NCI-H82 treated with DMSO at 0.1 percent for 48 hours (cell line): ENCODE data around the gene RABGEF1.
"Not testable (repeated sequence)": the region's sequence is repeated elsewhere in the genome, so short reads cannot be mapped to it uniquely, and the experiment has no call there.

Experiments
- DNase-seq: peaks from one replicate; lab custom pipeline; 2025; ENCODE audit not compliant: unreplicated experiment; lab: John Stamatoyannopoulos, UW

Gene RABGEF1

DNA sequence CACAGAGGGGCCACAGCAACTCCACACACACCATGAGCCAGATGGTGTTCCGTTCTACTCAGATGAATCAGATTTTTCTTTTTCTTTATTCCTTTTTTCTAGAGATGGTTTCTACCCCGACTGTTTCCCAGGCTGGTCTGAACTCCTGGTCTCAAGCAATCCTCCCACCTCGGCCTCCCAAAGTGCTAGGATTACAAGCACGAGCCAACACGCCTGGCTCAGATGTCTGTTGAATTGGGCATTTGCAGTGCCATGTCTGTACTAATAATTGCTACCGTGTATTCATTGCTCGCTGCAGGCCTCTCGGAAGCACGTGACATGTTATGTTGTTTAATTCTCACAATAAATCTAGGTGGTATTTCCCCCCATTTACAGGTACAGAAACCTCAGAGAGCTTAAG is 67.2 kb downstream of the RABGEF1 start:
- DNase-seq = no peak

DNA sequence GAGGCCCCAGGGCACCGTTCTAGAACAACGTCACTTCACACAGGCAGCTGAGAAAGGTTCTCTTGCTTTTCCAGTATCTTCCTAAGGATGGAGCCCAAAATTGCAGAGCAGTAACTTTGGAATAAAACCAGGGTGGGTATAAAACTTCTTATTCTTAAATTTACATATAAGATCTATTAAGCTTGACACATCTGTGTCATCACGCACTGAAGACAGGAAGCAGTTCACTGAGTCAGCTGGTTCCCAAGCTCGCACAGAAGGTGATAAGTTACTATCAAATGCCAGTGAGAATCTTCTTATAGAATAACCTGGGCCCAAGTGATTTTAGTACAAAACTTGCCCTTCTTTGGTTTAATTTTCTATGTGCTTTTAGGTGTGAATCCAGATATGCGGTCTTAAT is 70.2 kb downstream of the RABGEF1 start:
- no peak for DNase-seq

DNA sequence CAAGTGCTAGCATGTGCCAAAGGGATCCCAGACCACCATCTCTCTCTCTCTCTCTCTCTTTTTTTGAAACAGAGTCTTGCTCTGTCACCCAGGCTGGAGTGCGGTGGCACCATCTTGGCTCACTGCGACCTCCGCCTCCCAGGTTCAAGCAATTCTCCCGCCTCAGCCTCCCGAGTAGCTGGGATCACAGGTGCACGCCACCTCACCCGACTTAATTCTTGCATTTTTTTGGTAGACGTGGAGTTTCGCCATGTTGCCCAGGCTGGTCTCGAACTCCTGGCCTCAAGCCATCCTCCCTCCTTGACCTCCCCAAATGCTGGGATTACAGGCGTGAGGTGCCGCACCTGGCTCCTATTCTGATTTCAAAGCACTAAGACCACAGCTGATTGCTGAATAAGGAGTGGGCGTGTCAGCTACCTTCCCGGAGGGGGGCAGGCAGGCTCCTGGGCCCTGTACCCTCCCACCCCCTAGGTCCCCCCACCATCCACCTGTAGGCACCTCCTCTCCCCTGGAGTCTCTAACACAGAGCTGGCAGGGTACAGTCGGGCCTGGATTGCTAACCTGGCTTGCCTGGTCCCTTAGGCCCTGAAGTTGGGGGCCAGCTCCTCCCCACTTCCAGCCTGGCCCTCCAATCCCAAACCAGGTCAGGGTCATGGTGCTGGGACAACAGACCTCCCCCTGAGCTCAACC is 74.8 kb downstream of the RABGEF1 start:
- not testable (repeated sequence) for DNase-seq

DNA sequence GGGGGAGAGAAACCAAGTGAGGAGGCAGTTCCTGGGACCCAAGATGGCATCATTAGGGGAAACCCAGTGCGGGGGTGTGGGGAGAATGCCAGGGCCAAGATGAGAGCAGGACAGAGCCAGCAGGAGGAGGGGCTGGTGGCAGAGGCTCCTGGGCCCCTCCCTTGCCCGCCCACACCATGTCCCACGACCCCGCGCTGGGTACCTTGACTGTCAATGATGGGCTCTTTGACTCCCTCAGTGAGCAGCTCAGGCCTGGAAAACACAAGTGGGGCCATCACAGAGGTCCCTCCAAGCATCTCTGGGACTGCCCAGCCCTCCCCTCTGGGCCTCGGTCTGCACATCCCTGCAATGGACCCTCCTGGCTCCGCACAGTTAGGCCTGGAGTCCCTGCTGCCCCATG is 75.4 kb downstream of the RABGEF1 start:
- no peak for DNase-seq

DNA sequence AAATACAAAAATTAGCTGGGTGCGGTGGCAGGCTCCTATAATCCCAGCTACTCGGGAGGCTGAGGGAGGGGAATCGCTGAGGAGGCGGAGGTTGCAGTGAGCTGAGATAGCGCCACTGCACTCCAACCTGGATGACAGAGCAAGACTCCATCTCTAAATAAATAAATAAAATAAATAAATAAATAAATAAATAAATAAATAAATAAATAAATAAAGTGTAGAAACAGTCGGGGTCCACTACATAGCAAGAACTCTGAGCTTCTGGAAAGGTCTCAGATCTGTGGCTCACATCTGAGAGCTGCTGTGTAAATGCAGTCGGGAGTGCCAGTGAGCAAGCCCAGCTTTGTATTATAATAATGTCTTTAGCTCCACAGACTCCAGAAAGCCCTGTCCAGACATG is 76.1 kb downstream of the RABGEF1 start:
- DNase-seq = not testable (repeated sequence)

DNA sequence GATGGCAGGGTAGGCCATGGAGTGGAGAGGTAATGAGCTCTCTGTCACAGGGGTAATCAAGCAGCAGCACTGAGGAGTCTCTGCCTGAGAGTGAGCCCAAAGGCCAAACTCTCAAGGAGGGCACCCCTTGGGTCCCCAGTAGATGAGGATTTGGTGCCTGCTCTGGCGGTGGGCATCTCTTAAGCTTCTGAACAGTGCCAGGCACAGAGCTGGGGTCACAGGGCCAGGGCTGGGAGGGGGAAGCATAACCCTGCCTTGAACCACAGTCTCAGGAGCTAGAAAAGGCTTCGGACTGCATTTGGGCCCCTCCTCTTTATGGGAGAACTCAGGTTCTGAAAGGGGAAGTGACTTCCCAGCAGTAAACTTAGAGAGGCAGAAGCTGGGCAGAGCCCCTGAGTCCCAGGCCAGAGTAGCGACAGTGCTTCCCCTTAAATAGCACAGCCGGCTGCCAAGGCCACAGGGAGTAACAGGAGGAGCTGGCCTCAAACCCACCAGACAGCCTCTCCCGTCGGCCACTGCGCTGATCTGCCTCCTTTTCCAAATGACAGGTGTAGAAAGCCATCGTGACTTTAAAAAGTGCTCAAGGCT is 76.8 kb downstream of the RABGEF1 start:
- not testable (repeated sequence) for DNase-seq

DNA sequence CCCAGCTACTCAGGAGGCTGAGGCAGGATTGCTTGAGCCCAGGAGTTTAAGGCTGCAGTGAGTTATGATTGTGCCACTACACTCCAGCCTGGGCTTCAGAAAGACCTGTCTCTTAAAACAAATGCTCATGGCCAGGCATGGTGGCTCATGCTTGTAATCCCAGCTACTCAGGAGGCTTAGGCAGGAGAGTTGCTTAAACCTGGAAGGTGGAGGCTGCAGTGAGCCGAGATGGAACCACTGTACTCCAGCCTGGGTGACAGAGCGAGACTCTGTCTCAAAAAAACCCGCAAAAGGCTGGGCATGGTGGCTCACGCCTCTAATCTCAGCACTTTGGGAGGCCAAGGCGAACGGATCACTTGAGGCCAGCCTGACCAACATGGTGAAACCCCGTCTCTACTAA is 77.4 kb downstream of the RABGEF1 start:
- not testable (repeated sequence) for DNase-seq

DNA sequence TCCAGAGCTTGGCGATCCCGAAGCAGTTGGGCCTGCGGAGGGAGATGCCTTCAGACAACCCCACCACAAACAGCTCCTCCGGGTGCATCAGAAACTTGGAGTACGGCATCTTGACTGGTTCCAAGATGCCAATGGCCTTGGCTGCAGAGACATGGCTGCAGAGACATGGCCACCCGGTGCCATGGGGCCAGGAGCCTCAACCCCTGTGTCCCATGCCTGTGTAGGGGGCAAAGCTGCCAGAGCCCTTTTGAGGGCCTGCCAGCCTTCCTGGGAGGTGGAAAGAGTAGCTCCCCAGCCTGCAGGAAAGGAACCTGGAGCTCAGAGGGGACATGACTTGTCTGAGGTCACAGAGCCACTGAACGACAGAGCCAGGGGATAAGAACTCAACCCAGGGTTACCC is 83.5 kb downstream of the RABGEF1 start:
- DNase-seq = no peak

DNA sequence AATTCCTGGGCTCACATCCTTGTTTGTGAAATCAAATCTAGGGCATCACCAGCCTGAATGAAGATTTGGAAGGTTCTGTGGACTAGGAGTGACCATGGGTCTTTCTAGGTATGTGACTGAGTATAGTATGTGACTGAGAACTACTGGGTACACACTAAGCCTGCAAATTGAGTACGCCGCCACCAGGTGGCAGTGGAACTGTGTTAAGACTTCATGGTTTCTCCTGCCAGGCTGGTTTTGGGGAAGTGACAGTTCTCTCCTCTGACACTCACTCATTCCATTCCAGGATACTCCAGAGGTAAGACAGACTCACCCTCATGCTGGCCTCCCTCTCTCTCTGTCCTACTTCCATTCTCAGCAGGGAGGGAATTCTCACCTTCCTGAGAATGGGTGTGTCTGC is 85.0 kb downstream of the RABGEF1 start:
- DNase-seq = peak; percentile 32

DNA sequence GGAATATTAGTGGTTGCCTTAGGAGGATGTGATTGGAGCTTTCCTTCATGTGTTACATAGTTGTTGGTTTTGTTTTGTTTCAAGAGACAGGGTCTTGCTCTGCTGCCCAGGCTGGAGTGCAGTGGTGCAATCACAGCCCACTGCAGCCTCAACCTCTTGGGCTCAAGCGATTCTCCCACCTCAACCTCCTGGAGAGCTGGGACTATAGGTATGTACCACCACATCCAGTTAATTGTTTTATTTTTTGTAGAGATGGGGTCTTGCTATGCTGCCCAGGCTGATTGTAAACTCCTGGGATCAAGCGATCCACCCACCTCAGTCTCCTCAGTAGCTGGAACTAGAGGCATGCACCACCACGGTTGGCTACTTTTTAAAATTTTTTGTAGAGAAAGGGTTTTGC is 86.1 kb downstream of the RABGEF1 start:
- DNase-seq = no peak

DNA sequence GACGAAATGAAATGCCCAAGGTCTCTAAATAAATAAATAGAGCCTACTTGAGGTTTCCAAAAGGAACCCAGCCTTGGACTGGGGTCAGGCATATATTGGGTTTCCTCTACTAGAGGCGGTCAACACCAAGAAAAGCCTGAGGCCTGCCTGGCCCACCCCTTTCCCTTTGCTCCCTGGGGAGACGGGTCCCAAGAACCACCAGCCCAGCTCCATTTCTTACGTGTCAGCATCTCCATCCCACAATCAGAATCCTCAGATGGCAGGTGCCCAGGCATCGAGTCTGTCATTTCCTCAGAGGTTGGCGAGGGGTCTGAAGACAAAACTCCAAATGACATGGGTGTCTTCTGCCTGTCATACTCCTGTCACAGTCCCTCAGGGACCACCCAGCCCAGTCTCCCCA is 90.4 kb downstream of the RABGEF1 start:
- not testable (repeated sequence) for DNase-seq

DNA sequence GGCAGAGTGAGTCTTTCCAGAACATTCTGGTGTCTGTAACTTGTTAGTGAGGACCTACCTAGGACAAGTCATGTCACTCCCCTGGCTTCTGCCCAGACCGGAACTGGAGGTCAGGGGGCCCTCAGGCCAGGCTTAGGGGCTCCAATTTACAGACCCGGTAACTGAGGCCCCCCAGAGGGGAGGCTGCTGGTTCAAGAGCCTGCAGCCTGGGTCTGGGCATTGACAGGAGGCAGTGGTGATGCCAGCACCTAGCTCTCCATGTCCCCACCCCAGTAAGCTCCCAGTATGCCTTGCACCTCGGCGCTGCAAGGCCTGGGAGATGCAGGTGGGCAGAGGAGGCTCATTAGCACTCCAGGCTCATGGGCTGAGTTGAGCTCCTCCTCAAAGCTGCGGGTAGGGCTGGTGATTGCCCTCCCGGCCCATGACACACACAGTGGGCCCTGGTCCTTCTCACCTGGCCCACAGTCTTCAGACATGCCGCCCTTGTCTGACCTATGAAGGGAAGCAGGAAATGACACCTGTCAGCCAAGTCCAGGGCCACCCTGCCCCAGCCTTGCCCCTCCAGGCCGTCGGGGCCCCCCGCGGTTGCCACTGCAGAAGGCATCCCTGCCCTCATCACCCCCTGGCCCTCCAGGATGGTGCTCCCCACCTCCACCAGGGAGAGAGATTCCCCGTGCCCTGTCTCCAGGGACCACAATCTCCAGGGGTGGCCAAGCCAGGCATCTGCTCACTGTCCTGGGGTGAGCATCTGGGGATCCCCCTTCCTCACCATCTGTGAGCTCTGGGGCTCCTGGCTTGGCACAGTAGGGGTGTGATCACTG is 92.2 kb downstream of the RABGEF1 start:
- DNase-seq = no peak

DNA sequence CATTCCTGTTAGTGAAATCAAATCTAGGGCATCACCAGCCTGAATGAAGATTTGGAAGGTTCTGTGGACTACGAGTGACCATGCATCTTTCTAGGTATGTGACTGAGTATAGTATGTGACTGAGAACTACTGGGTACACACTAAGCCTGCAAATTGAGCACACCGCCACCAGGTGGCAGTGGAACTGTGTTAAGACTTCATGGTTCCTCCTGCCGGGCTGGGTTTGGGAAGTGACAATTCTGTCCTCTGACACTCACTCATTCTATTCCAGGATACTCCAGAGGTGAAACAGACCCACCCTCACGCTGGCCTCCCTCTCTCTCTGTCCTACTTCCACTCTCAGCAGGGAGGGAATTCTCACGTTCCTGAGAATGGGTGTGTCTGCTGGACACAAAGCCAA is 96.5 kb downstream of the RABGEF1 start:
- DNase-seq = peak; percentile 39

DNA sequence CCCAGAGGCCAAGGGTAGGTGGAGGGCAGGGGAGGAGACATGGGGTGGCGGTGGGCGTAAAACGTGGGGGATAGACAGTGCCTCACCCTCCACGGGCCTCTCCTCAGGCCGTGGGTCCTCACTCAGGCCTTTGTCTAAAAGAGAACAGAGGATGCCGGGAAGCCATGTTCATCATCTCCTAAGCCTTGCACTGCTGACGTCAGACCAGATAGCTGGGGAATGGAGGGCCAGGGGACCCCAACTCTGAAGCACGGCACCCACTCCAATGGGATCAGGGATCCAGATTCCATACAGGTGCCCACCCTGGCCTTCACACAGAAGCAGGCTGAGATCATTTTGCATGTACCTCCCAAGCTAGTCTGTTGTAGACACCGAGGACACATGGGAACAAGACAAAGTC is 97.1 kb downstream of the RABGEF1 start:
- no peak for DNase-seq

DNA sequence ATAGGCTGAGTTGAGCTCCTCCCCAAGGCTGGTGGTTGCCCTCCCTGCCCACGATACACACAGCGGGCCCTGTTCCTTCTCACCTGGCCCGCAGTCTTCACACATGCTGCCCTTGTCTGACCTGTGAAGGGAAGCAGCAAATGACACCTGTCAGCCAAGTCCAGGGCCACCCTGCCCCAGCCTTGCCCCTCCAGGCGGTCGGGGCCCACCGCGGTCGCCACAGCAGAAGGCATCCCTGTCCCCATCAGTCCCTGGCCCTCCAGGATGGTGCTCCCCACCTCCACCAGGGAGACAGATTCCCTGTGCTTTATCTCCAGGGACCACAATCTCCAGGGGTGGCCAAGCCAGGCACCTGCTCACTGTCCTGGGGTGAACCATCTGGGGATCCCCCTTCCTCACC is 99.3 kb downstream of the RABGEF1 start:
- DNase-seq = no peak

DNA sequence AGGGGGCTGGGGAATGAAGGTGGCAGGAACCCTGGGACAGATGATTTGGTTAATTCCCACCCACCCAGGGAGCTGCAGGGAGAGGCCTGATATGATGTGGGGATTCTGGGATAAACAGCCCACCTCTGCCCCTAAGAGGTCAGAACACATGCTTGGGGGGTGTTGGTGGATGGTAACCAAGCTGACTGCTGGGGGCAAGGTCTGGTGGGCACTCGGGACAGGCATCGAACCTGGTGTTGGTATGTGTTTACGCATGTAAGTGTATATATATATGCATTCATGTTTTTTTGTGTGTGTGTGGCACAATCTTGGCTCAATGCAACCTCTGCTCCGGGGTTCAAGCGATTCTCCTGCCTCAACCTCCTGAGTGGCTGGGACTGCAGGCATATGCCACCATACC is 99.8 kb downstream of the RABGEF1 start:
- DNase-seq = no peak

DNA sequence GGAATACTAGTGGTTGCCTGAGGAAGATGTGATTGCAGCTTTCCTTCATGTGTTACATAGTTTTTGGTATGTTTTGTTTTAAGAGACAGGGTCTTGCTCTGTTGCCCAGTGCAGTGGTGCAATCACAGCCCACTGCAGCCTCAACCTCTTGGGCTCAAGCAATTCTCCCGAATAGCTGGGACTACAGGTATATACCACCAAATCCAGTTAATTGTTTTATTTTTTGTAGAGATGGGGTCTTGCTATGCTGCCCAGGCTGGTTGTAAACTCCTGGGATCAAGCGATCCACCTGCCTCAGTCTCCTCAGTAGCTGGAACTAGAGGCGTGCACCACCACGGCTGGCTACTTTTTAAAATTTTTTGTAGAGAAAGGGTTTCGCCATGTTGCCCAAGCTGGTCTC is 101.4 kb downstream of the RABGEF1 start:
- DNase-seq = no peak

DNA sequence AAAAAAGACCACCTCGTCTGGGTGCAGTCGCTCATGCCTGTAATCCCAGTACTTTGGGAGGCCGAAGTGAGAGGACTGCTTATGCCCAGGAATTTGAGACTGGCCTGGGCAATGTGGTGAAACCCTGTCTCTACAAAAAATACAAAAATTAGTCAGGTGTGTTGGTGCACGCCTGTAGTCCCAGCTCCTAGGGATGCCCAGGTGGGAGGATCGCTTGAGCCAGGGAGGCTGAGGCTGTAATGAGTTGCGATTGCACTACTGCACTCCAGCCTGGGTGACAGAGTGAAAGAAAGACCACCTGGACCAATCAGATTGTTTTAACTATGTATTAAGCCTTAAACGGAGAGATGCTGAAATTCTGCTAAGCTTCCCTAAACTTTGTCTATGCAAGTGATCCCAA is 103.0 kb downstream of the RABGEF1 start:
- DNase-seq = not testable (repeated sequence)

DNA sequence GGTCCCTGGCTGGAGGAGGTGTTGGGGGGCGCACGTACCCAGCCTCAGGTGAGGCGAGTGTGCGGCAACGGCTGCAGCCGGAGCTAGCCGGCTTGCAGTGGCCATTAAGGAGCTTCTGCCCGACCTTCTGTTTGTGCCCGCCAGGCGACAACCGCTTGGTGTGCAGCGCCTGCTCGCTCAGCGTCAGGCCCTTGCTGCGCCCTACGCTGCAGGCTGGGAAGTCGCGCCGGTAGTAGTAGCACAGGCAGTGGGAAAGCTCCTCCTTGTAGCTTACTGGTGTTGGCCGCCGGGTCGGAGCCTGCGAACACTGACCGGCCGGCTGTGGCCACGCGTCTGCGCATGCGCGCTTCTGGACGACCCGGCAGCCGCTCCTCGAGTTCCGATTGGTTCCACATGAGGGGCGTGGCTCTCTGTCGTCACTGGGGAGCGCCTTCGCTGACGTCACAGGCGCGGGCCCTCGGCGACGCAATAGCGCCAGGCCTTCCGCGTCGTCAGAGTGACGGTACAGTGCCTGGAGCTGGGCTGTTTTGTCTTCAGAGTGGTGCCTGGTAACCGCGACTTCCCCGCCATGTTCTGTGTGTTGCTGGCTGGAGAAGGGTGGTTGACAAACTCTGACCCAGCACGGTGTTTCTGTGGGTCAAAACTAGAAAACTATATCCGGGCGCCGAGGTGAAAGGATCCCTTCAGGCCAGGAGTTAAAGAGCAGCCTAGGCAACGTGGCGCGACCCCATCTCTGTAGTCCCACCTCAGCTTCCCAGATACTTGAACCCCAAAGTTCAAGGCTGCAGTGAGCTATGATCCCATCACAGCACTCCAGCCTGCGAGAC is 104.2 kb downstream of the RABGEF1 start:
- peak; percentile 68 for DNase-seq

DNA sequence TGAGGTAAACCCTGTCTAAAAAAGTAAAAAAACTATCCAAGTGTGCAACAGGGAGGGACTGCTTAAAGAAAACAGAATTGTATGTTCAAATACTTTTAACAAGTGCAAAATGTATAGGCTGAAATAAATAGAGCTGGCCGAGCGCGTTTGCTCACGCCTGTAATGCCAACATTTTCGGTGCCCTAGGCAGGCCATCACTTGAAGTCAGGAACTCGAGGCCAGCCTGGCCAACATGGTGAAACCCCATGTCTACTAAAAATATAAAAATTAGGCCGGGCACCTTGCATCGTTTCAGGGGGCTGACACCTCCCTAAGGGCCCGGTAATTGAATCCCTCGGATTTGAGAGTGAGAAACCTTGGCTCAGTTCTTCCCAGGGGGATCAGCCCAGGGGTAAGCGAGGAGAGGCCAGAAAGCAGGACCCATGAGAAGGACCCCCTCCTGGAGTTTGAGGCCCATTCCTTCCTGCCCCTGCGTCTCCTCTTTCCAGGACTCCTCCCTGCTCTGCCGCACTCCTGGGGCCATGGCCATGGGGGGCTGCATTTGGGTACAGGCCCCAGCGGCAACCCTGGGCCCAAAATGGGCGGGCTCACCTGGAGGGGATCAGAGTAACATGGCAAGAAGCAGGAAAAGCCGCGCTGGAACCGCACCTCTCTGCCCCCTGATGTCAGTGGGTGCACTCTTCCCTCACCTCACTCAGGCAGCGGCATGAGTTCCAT is 105.0 kb downstream of the RABGEF1 start:
- no peak for DNase-seq

DNA sequence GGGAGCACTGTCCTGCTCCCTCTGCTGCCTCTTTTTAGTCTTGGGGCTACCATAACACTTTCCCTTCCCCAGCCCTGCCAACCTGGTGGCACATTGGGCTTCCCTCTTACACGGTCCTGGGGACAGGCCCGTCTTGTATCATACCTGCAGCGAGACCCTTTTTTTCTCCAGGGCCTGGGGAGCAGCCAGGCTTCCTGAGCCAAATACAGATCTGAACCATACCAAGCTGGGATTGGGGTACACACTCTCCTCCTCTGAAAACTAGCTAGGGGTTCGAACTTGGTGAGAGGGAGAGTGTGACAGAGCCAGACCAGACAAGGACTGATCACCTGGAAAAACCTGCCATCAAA is 105.5 kb downstream of the RABGEF1 start:
- not testable (repeated sequence) for DNase-seq
